ENCODE data around the gene GTF3C4.

GRCh38 chr9:132683873-132684272 lies 13.6 kb downstream of the GTF3C4 start:
- TF ChIP-seq GATA2 (IDR thresholded peaks at IDR 0.05; ENCODE audit: low read depth, low read length) (no peak), GATA3 (IDR thresholded peaks at IDR 0.05; ENCODE audit: low read depth, low read length) (no peak)

Measured in SH-SY5Y (cell line).